GM23248 (cell line): ENCODE results near the gene FAF2.

Source experiments
- EZH2 ChIP-seq: fragments of 200-600 bp; sonication (generic); IDR thresholded peaks from 2 replicates; pipeline ENCODE4 v1.6.1; 2018; ENCODE audit warnings: antibody characterized with exemption, mild to moderate bottlenecking; ENCODE audit not compliant: insufficient read depth, poor library complexity, severe bottlenecking
- EZH2phosphoT487 ChIP-seq: fragments of 200-600 bp; sonication (generic); IDR thresholded peaks from 2 replicates; pipeline ENCODE4 v1.6.1; 2018; ENCODE audit warnings: antibody characterized with exemption, moderate library complexity, mild to moderate bottlenecking, low read depth; ENCODE audit not compliant: insufficient read depth

- TF ChIP-seq EZH2phosphoT487 (no peak), EZH2 (no peak)
Measured at GRCh38 chr5:176550275-176550831, 102.2 kb downstream of the FAF2 start.
